Gastrocnemius medialis (tissue), 4 donors: ENCODE data around the gene C5. TPM values are rescaled to one million over a fixed set of nuclear protein-coding genes. Genes with fewer than 3 reads are reported as not detected.

Experiments used
- ATAC-seq, 2 donors: fragments of 150-250 bp; one replicate each; pipeline ENCODE4 v1.9.1; 2016
- DNase-seq, 2 donors: peaks; one replicate each; pipeline ENCODE4 v3.0.0-alpha.2; 2019
- H3K27ac ChIP-seq, 4 donors: fragments of 200-600 bp; sonication (generic); 1 replicate in 1 of 4; 2 replicates in 3 of 4; pipeline ENCODE4 v1.5.1; 2016 to 2018; ENCODE audit warnings: mild to moderate bottlenecking in 2 of 4, moderate library complexity in 1 of 4
- H3K27me3 ChIP-seq, 3 donors: fragments of 200-600 bp; sonication (generic) in 2 of 3; 1 replicate in 1 of 3; 2 replicates in 2 of 3; pipeline versions ENCODE4 v1.5.1 to v1.6.0; 2016 to 2019; ENCODE audit warnings: mild to moderate bottlenecking in 1 of 3, moderate library complexity in 1 of 3
- H3K36me3 ChIP-seq, 2 donors: fragments of 200-600 bp; sonication (generic) in 1 of 2; one replicate each; pipeline ENCODE4 v1.5.1; 2017 to 2018
- H3K4me1 ChIP-seq, 2 donors: fragments of 200-600 bp; sonication (generic) in 1 of 2; one replicate each; pipeline ENCODE4 v1.5.1; 2016 to 2017; ENCODE audit warnings: mild to moderate bottlenecking in 2 of 2
- H3K4me3 ChIP-seq, 4 donors: fragments of 200-600 bp; sonication (generic) in 3 of 4; 1 replicate in 1 of 4; 2 replicates in 3 of 4; pipeline ENCODE4 v1.5.1; 2016 to 2019; ENCODE audit warnings: mild to moderate bottlenecking in 2 of 4
- H3K9me3 ChIP-seq, 3 donors: fragments of 200-600 bp; sonication (generic) in 2 of 3; 1 replicate in 1 of 3; 2 replicates in 2 of 3; pipeline ENCODE4 v1.5.1; 2016 to 2019
- POLR2A ChIP-seq, 2 donors: fragments of 450-650 bp; IDR thresholded peaks; one replicate each; pipeline ENCODE4 v1.6.1; 2017; ENCODE audit warnings: antibody characterized with exemption in 2 of 2, mild to moderate bottlenecking in 2 of 2, moderate library complexity in 2 of 2
- in situ Hi-C, 4 donors: fragments of 200-750 bp; cut with MboI; loops; one replicate each; pipeline versions ENCODE4 v1.15.0 to v1.8.0; 2017; ENCODE audit warnings: low sequenced_read_pairs in 4 of 4
- intact Hi-C: fragments of 100-400 bp; cut with DNase I; formaldehyde crosslinking; loops from one replicate; pipeline ENCODE4 v1.15.1; 2023; ENCODE audit warnings: low total_unique reads
- total RNA-seq, 4 donors: library from RNA; depleted of rRNA; stranded (reverse); fragments of >200 nt; gene quantifications; one replicate each; pipeline versions ENCODE4 v1.1.0 to v1.2.3, GENCODE V29; 2016
- TF ChIP-seq, protein P1 (sequence below), 5 experiments: fragments of 450-650 bp in 3 of 5; fragments of 200-600 bp in 2 of 5; sonication (generic) in 2 of 5; IDR thresholded peaks in 4 of 5; conservative IDR thresholded peaks in 1 of 5; 1 replicate in 4 of 5; 2 replicates in 1 of 5; pipeline ENCODE4 v1.5.1; 2016 to 2019; ENCODE audit warnings: antibody characterized with exemption in 5 of 5, mild to moderate bottlenecking in 3 of 5, moderate library complexity in 3 of 5

C5 gene
- total RNA-seq, 4 donors from 2014 or later, result 0.22 to 3.9 (median 1.8) TPM

DNA sequence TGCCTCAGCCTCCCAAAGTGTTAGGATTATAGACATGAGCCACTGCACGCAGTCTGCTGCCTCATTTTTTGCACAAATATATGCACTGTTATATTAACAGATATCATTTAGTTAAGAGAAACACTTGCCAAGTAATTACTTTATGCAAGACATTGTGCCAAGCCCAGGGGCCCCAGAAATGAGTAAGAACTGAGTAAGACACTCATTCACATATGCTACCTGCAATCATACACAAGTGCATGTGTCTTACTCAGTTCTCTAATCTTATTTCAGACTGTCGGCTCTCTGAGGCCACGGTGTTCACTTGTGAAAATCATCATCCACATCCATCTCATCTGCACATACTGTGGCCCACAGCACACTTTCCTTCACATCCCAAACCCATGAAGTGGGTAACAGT is 139.4 kb downstream of the C5 start:
- Histone ChIP-seq H3K9me3 (no peaks in the 10 kb centered on the region), H3K27me3 (no peaks in the 10 kb centered on the region), H3K4me1 (no peaks in the 10 kb centered on the region), H3K36me3 (no peaks in the 10 kb centered on the region), H3K4me3 (no peak overlapping the region), H3K27ac (no peak overlapping the region)
- ATAC-seq (no peak), DNase-seq (no peak)
- TF ChIP-seq, protein P1, sequence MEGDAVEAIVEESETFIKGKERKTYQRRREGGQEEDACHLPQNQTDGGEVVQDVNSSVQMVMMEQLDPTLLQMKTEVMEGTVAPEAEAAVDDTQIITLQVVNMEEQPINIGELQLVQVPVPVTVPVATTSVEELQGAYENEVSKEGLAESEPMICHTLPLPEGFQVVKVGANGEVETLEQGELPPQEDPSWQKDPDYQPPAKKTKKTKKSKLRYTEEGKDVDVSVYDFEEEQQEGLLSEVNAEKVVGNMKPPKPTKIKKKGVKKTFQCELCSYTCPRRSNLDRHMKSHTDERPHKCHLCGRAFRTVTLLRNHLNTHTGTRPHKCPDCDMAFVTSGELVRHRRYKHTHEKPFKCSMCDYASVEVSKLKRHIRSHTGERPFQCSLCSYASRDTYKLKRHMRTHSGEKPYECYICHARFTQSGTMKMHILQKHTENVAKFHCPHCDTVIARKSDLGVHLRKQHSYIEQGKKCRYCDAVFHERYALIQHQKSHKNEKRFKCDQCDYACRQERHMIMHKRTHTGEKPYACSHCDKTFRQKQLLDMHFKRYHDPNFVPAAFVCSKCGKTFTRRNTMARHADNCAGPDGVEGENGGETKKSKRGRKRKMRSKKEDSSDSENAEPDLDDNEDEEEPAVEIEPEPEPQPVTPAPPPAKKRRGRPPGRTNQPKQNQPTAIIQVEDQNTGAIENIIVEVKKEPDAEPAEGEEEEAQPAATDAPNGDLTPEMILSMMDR (IDR thresholded peaks at IDR 0.05 in 4 of 5, conservative IDR thresholded peaks at IDR 0.05 in 1 of 5), result no peak
- no peak for TF ChIP-seq POLR2A (IDR thresholded peaks at IDR 0.05)
- in situ Hi-C loops, result no loop called here
- intact Hi-C loops, result no loop called here

DNA sequence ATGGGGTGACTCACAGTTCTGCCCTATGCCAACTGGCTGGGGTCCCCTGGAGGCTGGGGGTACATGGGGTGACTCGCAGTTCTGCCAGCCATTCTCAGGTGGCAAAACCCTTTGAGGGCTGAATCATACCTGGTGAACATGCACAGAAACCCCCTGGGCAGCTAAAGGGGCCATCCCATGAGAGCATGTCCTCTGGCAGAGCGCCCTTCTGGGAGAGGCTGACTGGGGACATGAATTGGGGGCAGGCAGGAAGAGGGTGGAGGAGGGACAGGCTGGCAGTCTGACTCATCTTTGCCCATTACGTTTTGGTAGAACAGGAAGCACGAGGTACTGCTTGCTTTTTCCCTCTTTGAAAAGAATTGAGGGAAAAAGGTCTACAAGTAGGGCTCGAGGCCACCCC is 140.2 kb downstream of the C5 start:
- H3K27ac ChIP-seq, result no peak overlapping the region

GRCh38 chr9:120905315-120906164 is 144.5 kb downstream of the C5 start:
- TF ChIP-seq, protein P1 (IDR thresholded peaks at IDR 0.05 in 4 of 5, conservative IDR thresholded peaks at IDR 0.05 in 1 of 5), result no peak
- TF ChIP-seq POLR2A (IDR thresholded peaks at IDR 0.05), result no peak
- intact Hi-C loops, result no loop called here
- ATAC-seq, result no peak

More for the DNA sequence above, 140.2 kb downstream of the C5 start:
- intact Hi-C loops (no loop called here), in situ Hi-C loops (no loop called here)
- no peak for TF ChIP-seq POLR2A (IDR thresholded peaks at IDR 0.05)
- TF ChIP-seq, protein P1 (IDR thresholded peaks at IDR 0.05 in 4 of 5, conservative IDR thresholded peaks at IDR 0.05 in 1 of 5), result no peak
- no peaks in the 10 kb centered on the region for H3K36me3 ChIP-seq
- H3K4me1 ChIP-seq, result no peaks in the 10 kb centered on the region
- ATAC-seq, result no peak
- DNase-seq, result no peak
- no peaks in the 10 kb centered on the region for H3K27me3 ChIP-seq
- no peaks in the 10 kb centered on the region for H3K9me3 ChIP-seq
- H3K4me3 ChIP-seq, result no peak overlapping the region

DNA sequence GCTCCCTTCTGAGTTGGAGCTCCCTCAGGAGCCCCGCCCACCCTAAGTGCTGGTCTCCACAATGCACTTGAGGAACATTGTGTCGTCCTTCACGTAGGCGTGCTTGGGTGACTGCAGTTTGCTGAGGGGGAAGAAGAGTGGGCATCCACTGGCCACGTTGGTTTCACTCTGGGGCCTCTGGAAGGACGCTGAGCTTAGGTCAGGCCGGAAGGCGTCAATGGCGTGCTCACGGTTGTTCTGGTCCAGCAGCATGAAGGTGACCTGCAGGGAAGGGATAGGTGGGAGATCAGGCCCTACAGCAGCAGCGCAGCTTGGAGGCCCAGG is 145.1 kb downstream of the C5 start:
- in situ Hi-C loops, result no loop called here
- H3K4me3 ChIP-seq, result no peak overlapping the region
- ATAC-seq (no peak), DNase-seq (no peak)
- no peaks in the 10 kb centered on the region for H3K27me3 ChIP-seq
- no peaks in the 10 kb centered on the region for H3K4me1 ChIP-seq
- H3K27ac ChIP-seq, result no peak overlapping the region
- no peak for TF ChIP-seq POLR2A (IDR thresholded peaks at IDR 0.05)
- TF ChIP-seq, protein P1 (IDR thresholded peaks at IDR 0.05 in 4 of 5, conservative IDR thresholded peaks at IDR 0.05 in 1 of 5), result no peak
- no peaks in the 10 kb centered on the region for H3K9me3 ChIP-seq
- H3K36me3 ChIP-seq, result no peaks in the 10 kb centered on the region
- intact Hi-C loops, result no loop called here

More at GRCh38 chr9:120905315-120906164, 144.5 kb downstream of the C5 start:
- no peak for DNase-seq
- Histone ChIP-seq H3K27me3 (no peaks in the 10 kb centered on the region), H3K9me3 (no peaks in the 10 kb centered on the region), H3K4me1 (no peaks in the 10 kb centered on the region), H3K4me3 (no peak overlapping the region), H3K36me3 (no peaks in the 10 kb centered on the region), H3K27ac (no peak overlapping the region)
- in situ Hi-C loops, result no loop called here
